ENCODE measurements around the gene KRT79.

The KRT79 gene

DNA sequence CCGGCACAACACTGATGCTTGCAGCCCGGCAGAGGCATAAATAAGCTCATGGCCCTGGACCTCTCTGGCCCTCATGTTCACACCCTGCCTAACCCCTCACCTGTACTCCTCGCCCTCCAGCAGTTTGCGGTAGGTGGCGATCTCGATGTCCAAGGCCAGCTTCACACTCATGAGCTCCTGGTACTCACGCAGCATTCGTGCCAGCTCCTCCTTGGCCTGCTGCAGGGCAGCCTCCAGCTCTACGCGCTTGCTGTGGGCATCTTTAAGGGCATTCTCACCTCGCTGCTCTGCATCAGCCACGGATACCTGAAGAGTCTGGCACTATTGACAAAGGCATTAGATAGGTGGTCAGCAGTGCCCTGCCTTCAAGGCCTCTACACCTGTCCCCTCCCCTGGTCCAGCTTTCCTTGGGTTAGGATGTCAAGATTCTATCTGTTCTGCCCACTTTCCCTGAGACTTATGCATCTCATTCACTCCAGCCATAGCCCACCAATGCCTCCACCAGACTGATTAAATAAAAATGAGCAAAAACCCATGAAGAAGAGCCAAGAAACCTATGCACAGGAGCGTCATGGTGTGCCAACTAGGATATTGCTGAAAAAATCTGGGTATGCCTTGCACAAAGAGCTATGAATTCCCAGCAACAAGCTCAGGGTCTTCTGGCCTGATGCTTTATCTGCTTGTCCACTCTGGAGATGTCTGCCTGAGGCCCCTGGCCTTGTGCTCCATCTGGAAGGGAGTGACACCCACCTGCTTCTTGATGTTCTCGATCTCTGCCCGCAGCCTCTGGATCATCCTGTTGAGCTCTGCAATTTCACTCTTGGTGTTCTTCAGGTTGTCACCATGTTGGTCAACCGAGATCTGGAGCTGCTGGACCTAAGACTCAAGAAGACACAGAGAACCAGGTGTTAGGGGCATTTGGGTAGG lies 26.3 kb downstream of the KRT79 start:
- no peak for DNase-seq (ENCODE audit: low read depth in 1 of 2, low spot score in 1 of 2)
- TF ChIP-seq, protein P1, sequence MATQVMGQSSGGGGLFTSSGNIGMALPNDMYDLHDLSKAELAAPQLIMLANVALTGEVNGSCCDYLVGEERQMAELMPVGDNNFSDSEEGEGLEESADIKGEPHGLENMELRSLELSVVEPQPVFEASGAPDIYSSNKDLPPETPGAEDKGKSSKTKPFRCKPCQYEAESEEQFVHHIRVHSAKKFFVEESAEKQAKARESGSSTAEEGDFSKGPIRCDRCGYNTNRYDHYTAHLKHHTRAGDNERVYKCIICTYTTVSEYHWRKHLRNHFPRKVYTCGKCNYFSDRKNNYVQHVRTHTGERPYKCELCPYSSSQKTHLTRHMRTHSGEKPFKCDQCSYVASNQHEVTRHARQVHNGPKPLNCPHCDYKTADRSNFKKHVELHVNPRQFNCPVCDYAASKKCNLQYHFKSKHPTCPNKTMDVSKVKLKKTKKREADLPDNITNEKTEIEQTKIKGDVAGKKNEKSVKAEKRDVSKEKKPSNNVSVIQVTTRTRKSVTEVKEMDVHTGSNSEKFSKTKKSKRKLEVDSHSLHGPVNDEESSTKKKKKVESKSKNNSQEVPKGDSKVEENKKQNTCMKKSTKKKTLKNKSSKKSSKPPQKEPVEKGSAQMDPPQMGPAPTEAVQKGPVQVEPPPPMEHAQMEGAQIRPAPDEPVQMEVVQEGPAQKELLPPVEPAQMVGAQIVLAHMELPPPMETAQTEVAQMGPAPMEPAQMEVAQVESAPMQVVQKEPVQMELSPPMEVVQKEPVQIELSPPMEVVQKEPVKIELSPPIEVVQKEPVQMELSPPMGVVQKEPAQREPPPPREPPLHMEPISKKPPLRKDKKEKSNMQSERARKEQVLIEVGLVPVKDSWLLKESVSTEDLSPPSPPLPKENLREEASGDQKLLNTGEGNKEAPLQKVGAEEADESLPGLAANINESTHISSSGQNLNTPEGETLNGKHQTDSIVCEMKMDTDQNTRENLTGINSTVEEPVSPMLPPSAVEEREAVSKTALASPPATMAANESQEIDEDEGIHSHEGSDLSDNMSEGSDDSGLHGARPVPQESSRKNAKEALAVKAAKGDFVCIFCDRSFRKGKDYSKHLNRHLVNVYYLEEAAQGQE (IDR thresholded peaks at IDR 0.05; ENCODE audit: insufficient replicate concordance, low read depth) = no peak
- TF ChIP-seq SPI1 (IDR thresholded peaks at IDR 0.05; ENCODE audit: borderline replicate concordance, low read depth) (no peak), POLR2AphosphoS5 (IDR thresholded peaks at IDR 0.05; ENCODE audit: low read depth) (no peak), GABPA (IDR thresholded peaks at IDR 0.05; ENCODE audit: low read depth) (no peak)
- TF ChIP-seq, protein P2, sequence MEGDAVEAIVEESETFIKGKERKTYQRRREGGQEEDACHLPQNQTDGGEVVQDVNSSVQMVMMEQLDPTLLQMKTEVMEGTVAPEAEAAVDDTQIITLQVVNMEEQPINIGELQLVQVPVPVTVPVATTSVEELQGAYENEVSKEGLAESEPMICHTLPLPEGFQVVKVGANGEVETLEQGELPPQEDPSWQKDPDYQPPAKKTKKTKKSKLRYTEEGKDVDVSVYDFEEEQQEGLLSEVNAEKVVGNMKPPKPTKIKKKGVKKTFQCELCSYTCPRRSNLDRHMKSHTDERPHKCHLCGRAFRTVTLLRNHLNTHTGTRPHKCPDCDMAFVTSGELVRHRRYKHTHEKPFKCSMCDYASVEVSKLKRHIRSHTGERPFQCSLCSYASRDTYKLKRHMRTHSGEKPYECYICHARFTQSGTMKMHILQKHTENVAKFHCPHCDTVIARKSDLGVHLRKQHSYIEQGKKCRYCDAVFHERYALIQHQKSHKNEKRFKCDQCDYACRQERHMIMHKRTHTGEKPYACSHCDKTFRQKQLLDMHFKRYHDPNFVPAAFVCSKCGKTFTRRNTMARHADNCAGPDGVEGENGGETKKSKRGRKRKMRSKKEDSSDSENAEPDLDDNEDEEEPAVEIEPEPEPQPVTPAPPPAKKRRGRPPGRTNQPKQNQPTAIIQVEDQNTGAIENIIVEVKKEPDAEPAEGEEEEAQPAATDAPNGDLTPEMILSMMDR (IDR thresholded peaks at IDR 0.05; ENCODE audit: insufficient read depth, low read length) = no peak
- Histone ChIP-seq H3K27ac (replicated peaks) (no peak overlapping the region), H3K4me3 (replicated peaks; ENCODE audit: insufficient read depth, low read length) (no peak overlapping the region), H3K27me3 (ENCODE audit: insufficient read depth, poor library complexity, severe bottlenecking) (no peaks in the 10 kb centered on the region)

- TF ChIP-seq, protein P2 (IDR thresholded peaks at IDR 0.05; ENCODE audit: insufficient read depth, low read length) = no peak
- TF ChIP-seq GABPA (IDR thresholded peaks at IDR 0.05; ENCODE audit: low read depth) (no peak), POLR2AphosphoS5 (IDR thresholded peaks at IDR 0.05; ENCODE audit: low read depth) (no peak), SPI1 (IDR thresholded peaks at IDR 0.05; ENCODE audit: borderline replicate concordance, low read depth) (no peak)
- TF ChIP-seq, protein P1 (IDR thresholded peaks at IDR 0.05; ENCODE audit: insufficient replicate concordance, low read depth) = no peak
- no peak for DNase-seq (ENCODE audit: low read depth in 1 of 2, low spot score in 1 of 2)
- Histone ChIP-seq H3K4me3 (replicated peaks; ENCODE audit: insufficient read depth, low read length) (no peak overlapping the region), H3K27me3 (ENCODE audit: insufficient read depth, poor library complexity, severe bottlenecking) (no peaks in the 10 kb centered on the region), H3K27ac (replicated peaks) (no peak overlapping the region)
Measured at GRCh38 chr12:52806821-52807543, 27.1 kb downstream of the KRT79 start.

DNA sequence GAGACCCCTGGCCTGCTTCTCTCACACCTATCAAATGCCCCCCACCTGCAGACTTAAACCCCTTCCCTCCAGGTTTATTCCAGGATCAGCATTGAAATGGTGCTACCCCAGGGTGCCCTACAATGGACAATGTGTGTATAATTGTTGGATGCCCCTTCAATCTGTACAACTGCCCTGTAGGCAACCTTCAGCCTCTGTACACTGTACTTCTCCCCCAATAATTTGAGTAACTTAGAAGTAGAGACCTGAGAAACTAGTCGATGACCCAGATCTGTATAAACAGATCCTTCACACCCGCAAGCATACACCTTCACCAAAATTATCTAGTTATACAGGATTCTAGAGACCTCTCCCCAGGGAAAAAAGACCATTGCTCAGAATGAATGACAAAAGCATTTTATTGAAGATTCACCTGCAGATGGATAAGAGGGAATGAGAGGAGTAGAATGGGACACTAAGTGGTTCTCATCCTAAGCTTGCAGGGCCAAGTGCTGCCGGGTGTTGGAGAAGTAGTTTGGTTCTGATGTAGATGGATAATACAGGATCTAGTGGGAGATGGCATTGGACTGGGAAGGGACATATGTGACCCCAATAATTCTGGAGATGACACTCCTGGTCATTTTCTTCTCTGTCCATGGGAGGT lies 27.8 kb downstream of the KRT79 start:
- Histone ChIP-seq H3K27me3 (ENCODE audit: insufficient read depth, poor library complexity, severe bottlenecking) (no peaks in the 10 kb centered on the region), H3K4me3 (replicated peaks; ENCODE audit: insufficient read depth, low read length) (no peak overlapping the region), H3K27ac (replicated peaks) (no peak overlapping the region)

More for the DNA sequence above, 27.8 kb downstream of the KRT79 start:
- TF ChIP-seq GABPA (IDR thresholded peaks at IDR 0.05; ENCODE audit: low read depth) (no peak), POLR2AphosphoS5 (IDR thresholded peaks at IDR 0.05; ENCODE audit: low read depth) (no peak), SPI1 (IDR thresholded peaks at IDR 0.05; ENCODE audit: borderline replicate concordance, low read depth) (no peak)
- TF ChIP-seq, protein P2 (IDR thresholded peaks at IDR 0.05; ENCODE audit: insufficient read depth, low read length) = no peak
- TF ChIP-seq, protein P1 (IDR thresholded peaks at IDR 0.05; ENCODE audit: insufficient replicate concordance, low read depth) = no peak
- DNase-seq (ENCODE audit: low read depth in 1 of 2, low spot score in 1 of 2) = no peak
